ENCODE data around the gene LAPTM5. TPM values are rescaled to one million over a fixed set of nuclear protein-coding genes. Genes with fewer than 3 reads are reported as not detected.

Gene LAPTM5
- total and polyA plus RNA-seq, 5 donors from 2014 or later: 552 to 687 (median 589) TPM

DNA sequence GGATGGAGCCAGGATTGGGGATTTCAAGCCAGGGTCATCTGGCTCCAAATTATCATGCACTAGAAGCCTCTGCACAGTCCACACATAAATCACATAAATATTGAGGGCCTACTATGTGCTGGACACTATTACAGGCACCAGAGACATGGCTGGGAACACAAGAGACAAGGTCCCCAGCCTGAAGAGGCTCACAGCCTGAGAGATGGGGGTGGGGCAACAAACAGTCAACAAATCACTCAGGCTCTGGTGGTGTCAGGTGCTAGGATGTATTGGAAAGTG lies 41.6 kb upstream of the LAPTM5 start:
- Histone ChIP-seq H3K27me3 (ENCODE audit: control insufficient read depth, insufficient read depth, low read length) (no peaks in the 10 kb centered on the region), H3K27ac (ENCODE audit: insufficient read depth, low read length, poor library complexity, severe bottlenecking) (no peak overlapping the region), H3K9me3 (ENCODE audit: control insufficient read depth in 2 of 2, low read length in 2 of 2) (no peaks in the 10 kb centered on the region), H3K4me3 (ENCODE audit: low read depth, low read length) (no peak overlapping the region), H3K36me3 (ENCODE audit: control insufficient read depth, insufficient read depth, low read length) (no peaks in the 10 kb centered on the region), H3K4me1 (ENCODE audit: control insufficient read depth, insufficient read depth, low read length, poor library complexity, severe bottlenecking) (no peaks in the 10 kb centered on the region)
- no peaks in the 10 kb centered on the region for H3K36me3 Mint-ChIP-seq
- H3K27me3 Mint-ChIP-seq: peaks cover 14% of the 10 kb centered on the region
- H3K27ac Mint-ChIP-seq: peak overlapping the region in 1 of 3 donors; percentile 11
- no peaks in the 10 kb centered on the region for H3K9me3 Mint-ChIP-seq
- H3K4me3 Mint-ChIP-seq: no peak overlapping the region
- DNase-seq (no peak), ATAC-seq (ENCODE audit: low read depth in 2 of 2) (no peak)
- H3K4me1 Mint-ChIP-seq: peaks cover 0 to 4% (median 2%) of the 10 kb centered on the region in 4 donors

GRCh38 chr1:30798389-30799232 lies 41.0 kb upstream of the LAPTM5 start:
- Histone ChIP-seq H3K4me1 (ENCODE audit: control insufficient read depth, insufficient read depth, low read length, poor library complexity, severe bottlenecking) (no peaks in the 10 kb centered on the region), H3K9me3 (ENCODE audit: control insufficient read depth in 2 of 2, low read length in 2 of 2) (no peaks in the 10 kb centered on the region), H3K4me3 (ENCODE audit: low read depth, low read length) (no peak overlapping the region), H3K27ac (ENCODE audit: insufficient read depth, low read length, poor library complexity, severe bottlenecking) (no peak overlapping the region), H3K27me3 (ENCODE audit: control insufficient read depth, insufficient read depth, low read length) (no peaks in the 10 kb centered on the region), H3K36me3 (ENCODE audit: control insufficient read depth, insufficient read depth, low read length) (no peaks in the 10 kb centered on the region)
- Mint-ChIP-seq H3K27me3 (peaks cover 8% of the 10 kb centered on the region), H3K36me3 (no peaks in the 10 kb centered on the region), H3K4me3 (no peak overlapping the region), H3K27ac (peak overlapping the region in 1 of 3 donors; percentile 11), H3K4me1 (peaks cover 0 to 4% (median 2%) of the 10 kb centered on the region in 4 donors), H3K9me3 (no peaks in the 10 kb centered on the region)
- no peak for DNase-seq
- no peak for ATAC-seq (ENCODE audit: low read depth in 2 of 2)

DNA sequence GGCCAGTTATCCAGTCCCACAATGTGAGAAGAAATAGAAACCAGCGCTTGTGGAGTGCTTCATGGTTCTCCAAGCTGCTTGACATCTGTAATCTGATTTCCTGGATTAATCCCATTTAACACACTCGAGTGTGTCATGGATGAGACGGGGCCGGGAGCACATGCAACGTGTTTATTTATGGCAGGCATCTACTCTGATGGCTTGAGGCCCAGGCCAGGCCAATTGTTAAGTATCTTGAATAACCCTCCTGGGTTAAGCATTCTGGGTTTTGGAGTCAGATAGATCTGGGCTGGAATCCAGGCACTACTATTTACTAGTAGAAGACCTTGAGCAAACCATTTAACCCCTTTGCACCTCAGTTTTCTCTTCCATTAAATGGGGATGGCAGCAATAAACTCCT lies 37.5 kb upstream of the LAPTM5 start:
- no peaks in the 10 kb centered on the region for H3K27me3 ChIP-seq (ENCODE audit: control insufficient read depth, insufficient read depth, low read length)
- H3K36me3 ChIP-seq (ENCODE audit: control insufficient read depth, insufficient read depth, low read length): no peaks in the 10 kb centered on the region
- H3K9me3 ChIP-seq (ENCODE audit: control insufficient read depth in 2 of 2, low read length in 2 of 2): no peaks in the 10 kb centered on the region
- Mint-ChIP-seq H3K36me3 (no peaks in the 10 kb centered on the region), H3K27me3 (peaks cover 13% of the 10 kb centered on the region), H3K9me3 (no peaks in the 10 kb centered on the region), H3K4me1 (peaks cover 0 to 6% (median 4%) of the 10 kb centered on the region in 4 donors), H3K27ac (no peak overlapping the region), H3K4me3 (no peak overlapping the region)
- H3K4me1 ChIP-seq (ENCODE audit: control insufficient read depth, insufficient read depth, low read length, poor library complexity, severe bottlenecking): no peaks in the 10 kb centered on the region
- ATAC-seq (ENCODE audit: low read depth in 2 of 2) (no peak), DNase-seq (no peak)
- no peak overlapping the region for H3K27ac ChIP-seq (ENCODE audit: insufficient read depth, low read length, poor library complexity, severe bottlenecking)
- no peak overlapping the region for H3K4me3 ChIP-seq (ENCODE audit: low read depth, low read length)

- DNase-seq (no peak), ATAC-seq (ENCODE audit: low read depth in 2 of 2) (no peak)
- H3K9me3 ChIP-seq (ENCODE audit: control insufficient read depth in 2 of 2, low read length in 2 of 2): no peaks in the 10 kb centered on the region
- no peaks in the 10 kb centered on the region for H3K36me3 ChIP-seq (ENCODE audit: control insufficient read depth, insufficient read depth, low read length)
- no peaks in the 10 kb centered on the region for H3K4me1 ChIP-seq (ENCODE audit: control insufficient read depth, insufficient read depth, low read length, poor library complexity, severe bottlenecking)
- no peak overlapping the region for H3K27ac ChIP-seq (ENCODE audit: insufficient read depth, low read length, poor library complexity, severe bottlenecking)
- H3K4me3 ChIP-seq (ENCODE audit: low read depth, low read length): no peak overlapping the region
- Mint-ChIP-seq H3K27me3 (peaks cover 14% of the 10 kb centered on the region), H3K4me1 (peaks cover 0 to 6% (median 6%) of the 10 kb centered on the region in 4 donors), H3K27ac (no peak overlapping the region), H3K36me3 (no peaks in the 10 kb centered on the region), H3K4me3 (no peak overlapping the region), H3K9me3 (no peaks in the 10 kb centered on the region)
- H3K27me3 ChIP-seq (ENCODE audit: control insufficient read depth, insufficient read depth, low read length): no peaks in the 10 kb centered on the region
Measured at GRCh38 chr1:30794260-30794659, 36.7 kb upstream of the LAPTM5 start.

DNA sequence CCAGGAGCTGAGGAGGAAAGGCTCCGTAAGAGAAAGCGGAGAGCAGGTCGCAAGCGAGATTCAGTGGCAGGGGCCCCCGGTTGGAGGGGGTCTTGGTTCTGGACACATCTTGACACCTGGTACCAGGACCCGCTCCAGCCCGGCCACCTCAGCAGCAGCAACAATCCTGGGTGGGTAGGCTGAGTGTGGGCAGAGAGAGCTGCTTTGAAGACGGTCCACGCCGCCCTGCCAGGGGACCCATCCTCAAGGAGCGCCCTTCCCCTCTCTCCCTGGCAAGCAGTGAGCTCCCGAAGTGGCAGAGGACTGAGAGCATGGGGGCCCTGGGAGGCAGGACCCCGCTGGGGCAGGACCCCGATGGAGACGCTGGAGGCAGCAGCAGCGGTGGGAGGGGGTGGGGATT lies 35.6 kb upstream of the LAPTM5 start:
- ATAC-seq (ENCODE audit: low read depth in 2 of 2) (no peak), DNase-seq (no peak)
- H3K36me3 Mint-ChIP-seq: no peaks in the 10 kb centered on the region
- no peak overlapping the region for H3K27ac Mint-ChIP-seq
- Histone ChIP-seq H3K27me3 (ENCODE audit: control insufficient read depth, insufficient read depth, low read length) (no peaks in the 10 kb centered on the region), H3K27ac (ENCODE audit: insufficient read depth, low read length, poor library complexity, severe bottlenecking) (no peak overlapping the region), H3K9me3 (ENCODE audit: control insufficient read depth in 2 of 2, low read length in 2 of 2) (no peaks in the 10 kb centered on the region), H3K4me1 (ENCODE audit: control insufficient read depth, insufficient read depth, low read length, poor library complexity, severe bottlenecking) (no peaks in the 10 kb centered on the region), H3K36me3 (ENCODE audit: control insufficient read depth, insufficient read depth, low read length) (no peaks in the 10 kb centered on the region), H3K4me3 (ENCODE audit: low read depth, low read length) (no peak overlapping the region)
- H3K4me3 Mint-ChIP-seq: no peak overlapping the region
- peaks cover 0 to 6% (median 6%) of the 10 kb centered on the region in 4 donors for H3K4me1 Mint-ChIP-seq
- peaks cover 14% of the 10 kb centered on the region for H3K27me3 Mint-ChIP-seq
- no peaks in the 10 kb centered on the region for H3K9me3 Mint-ChIP-seq

- Mint-ChIP-seq H3K36me3 (no peaks in the 10 kb centered on the region), H3K9me3 (peaks cover 0 to 4% (median 0%) of the 10 kb centered on the region in 7 donors), H3K4me3 (no peak overlapping the region), H3K27ac (no peak overlapping the region), H3K27me3 (peaks cover 20% of the 10 kb centered on the region), H3K4me1 (peaks cover 0 to 6% (median 6%) of the 10 kb centered on the region in 4 donors)
- no peak for DNase-seq
- Histone ChIP-seq H3K36me3 (ENCODE audit: control insufficient read depth, insufficient read depth, low read length) (no peaks in the 10 kb centered on the region), H3K27ac (ENCODE audit: insufficient read depth, low read length, poor library complexity, severe bottlenecking) (no peak overlapping the region), H3K4me1 (ENCODE audit: control insufficient read depth, insufficient read depth, low read length, poor library complexity, severe bottlenecking) (no peaks in the 10 kb centered on the region), H3K27me3 (ENCODE audit: control insufficient read depth, insufficient read depth, low read length) (no peaks in the 10 kb centered on the region), H3K4me3 (ENCODE audit: low read depth, low read length) (no peak overlapping the region), H3K9me3 (ENCODE audit: control insufficient read depth in 2 of 2, low read length in 2 of 2) (no peaks in the 10 kb centered on the region)
- no peak for ATAC-seq (ENCODE audit: low read depth in 2 of 2)
Measured at GRCh38 chr1:30791868-30792267, 34.3 kb upstream of the LAPTM5 start.

GRCh38 chr1:30790850-30791778 lies 33.5 kb upstream of the LAPTM5 start:
- no peaks in the 10 kb centered on the region for H3K36me3 Mint-ChIP-seq

More at GRCh38 chr1:30790850-30791778, 33.5 kb upstream of the LAPTM5 start:
- Histone ChIP-seq H3K9me3 (ENCODE audit: control insufficient read depth in 2 of 2, low read length in 2 of 2) (no peaks in the 10 kb centered on the region), H3K36me3 (ENCODE audit: control insufficient read depth, insufficient read depth, low read length) (no peaks in the 10 kb centered on the region), H3K4me3 (ENCODE audit: low read depth, low read length) (no peak overlapping the region), H3K27me3 (ENCODE audit: control insufficient read depth, insufficient read depth, low read length) (no peaks in the 10 kb centered on the region), H3K4me1 (ENCODE audit: control insufficient read depth, insufficient read depth, low read length, poor library complexity, severe bottlenecking) (no peaks in the 10 kb centered on the region), H3K27ac (ENCODE audit: insufficient read depth, low read length, poor library complexity, severe bottlenecking) (no peak overlapping the region)
- Mint-ChIP-seq H3K27ac (peak overlapping the region in 1 of 3 donors; percentile 17), H3K9me3 (peaks cover 0 to 4% (median 0%) of the 10 kb centered on the region in 7 donors), H3K4me1 (peaks cover 0 to 6% (median 6%) of the 10 kb centered on the region in 4 donors), H3K27me3 (peaks cover 20% of the 10 kb centered on the region), H3K4me3 (peak overlapping the region in 1 of 4 donors; percentile 35)
- no peak for DNase-seq
- ATAC-seq (ENCODE audit: low read depth in 2 of 2): peak; percentile 31 to 54
